HS-27A (cell line): ENCODE results near the gene DCP1B.

Source experiments
- DNase-seq: peaks from one replicate; pipeline ENCODE4 v3.0.0-alpha.2; 2012; ENCODE audit warnings: low read depth, missing footprints

Gene DCP1B

DNA sequence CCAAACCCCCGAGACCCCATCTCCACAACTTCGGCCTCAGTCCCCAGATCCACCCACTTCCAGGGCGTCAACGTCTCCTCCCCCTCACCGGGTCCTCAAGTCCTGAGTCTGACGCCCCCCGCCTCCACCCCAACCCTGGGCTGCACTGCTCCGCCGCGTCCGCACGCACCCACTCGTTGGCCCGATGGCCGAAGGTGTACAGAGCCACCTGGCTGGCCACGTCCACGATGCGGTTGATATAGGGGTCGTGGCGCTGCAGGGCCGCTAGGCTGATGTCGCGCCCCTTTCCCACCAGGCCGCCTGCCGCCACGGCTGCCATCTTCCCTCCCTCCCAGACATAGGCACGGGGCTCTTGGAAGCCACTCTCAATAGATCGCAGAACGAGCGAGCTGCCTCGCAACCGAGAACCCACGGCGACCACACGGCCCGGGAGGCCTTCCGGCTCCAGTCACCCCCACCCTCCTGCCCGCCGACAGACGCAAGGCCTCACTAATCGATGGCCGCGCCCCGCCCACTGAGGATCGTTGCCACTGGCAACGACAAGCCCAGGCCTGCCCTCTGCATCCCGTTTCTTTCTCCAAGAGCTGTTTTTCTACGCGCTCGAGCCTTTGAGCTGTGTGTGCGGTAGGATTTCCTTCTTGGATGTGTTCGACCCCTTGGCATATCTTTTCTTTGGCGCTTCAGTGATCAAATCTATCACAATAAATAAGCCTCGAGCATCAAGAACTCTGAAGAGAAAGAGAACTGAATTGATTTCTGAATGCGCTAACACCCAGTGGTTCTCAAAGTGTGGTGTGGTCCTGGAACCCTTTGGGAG lies at the start of gene DCP1B:
DCP1B (minus strand) TSS at position 345 of the 817 bp plus-strand sequence; CDS start at position 319, 26 bp downstream.
- peak; percentile 96 for DNase-seq

DNA sequence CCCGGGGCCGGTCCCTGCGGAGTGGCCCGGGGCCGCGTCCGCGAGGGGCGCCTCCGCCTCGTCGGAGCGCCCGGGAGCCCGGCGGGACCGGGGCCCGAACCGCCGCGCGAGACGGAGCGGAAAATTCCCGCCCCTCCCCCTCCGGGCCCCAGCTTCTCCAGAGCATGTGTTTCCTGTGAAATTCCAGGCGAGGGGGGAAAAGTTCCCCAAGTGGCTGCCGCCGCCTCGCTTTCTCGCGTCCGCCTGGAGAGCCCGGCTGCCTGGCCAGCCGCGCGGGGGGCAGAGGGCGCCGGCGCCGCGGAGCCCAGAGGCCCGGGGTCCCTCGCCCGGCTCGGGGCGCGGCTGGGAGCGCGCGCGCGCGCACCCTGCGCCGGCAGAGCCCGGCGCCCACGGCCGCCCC lies 49.4 kb upstream of the DCP1B start:
- no peak for DNase-seq

DNA sequence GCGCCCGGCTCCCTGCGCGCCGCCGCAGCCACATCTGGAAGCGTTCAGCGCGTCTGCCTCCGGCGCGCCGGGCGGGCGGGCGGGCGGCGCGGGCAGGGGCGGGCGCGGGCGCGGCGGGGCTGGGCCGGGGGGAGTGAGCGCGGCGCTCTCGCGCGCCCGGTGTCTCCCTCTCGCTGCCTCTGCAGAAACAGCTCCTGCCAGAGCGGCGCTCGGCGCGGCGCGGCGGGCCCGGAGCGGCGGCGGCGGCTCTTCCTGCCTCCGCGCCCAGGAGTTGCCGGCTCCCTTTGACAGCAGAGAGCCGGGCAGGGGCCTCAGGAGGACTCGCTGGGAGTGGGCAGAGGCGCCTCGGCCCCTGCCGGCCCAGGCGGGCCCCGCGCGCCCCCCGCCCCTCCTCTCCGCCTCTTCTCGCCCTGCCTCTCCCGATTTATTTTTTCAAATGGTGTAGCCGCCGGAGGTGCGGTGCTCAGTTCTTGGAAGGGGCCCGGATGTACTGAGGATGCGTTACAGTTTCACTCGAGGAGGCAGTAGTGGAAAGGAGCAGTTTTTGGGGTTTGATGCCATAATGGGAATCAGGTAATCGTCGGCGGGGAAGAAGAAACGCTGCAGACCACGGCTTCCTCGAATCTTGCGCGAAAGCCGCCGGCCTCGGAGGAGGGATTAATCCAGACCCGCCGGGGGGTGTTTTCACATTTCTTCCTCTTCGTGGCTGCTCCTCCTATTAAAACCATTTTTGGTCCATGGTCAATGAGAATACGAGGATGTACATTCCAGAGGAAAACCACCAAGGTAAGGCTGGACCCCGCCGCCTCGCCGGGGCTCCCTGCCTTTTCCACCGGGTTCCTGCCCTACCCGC lies 48.8 kb upstream of the DCP1B start, which contains the start of gene CACNA1C:
CACNA1C (plus strand) TSS at position 162 of the 853 bp plus-strand sequence; CDS start at position 738, 576 bp downstream.
- DNase-seq = no peak

DNA sequence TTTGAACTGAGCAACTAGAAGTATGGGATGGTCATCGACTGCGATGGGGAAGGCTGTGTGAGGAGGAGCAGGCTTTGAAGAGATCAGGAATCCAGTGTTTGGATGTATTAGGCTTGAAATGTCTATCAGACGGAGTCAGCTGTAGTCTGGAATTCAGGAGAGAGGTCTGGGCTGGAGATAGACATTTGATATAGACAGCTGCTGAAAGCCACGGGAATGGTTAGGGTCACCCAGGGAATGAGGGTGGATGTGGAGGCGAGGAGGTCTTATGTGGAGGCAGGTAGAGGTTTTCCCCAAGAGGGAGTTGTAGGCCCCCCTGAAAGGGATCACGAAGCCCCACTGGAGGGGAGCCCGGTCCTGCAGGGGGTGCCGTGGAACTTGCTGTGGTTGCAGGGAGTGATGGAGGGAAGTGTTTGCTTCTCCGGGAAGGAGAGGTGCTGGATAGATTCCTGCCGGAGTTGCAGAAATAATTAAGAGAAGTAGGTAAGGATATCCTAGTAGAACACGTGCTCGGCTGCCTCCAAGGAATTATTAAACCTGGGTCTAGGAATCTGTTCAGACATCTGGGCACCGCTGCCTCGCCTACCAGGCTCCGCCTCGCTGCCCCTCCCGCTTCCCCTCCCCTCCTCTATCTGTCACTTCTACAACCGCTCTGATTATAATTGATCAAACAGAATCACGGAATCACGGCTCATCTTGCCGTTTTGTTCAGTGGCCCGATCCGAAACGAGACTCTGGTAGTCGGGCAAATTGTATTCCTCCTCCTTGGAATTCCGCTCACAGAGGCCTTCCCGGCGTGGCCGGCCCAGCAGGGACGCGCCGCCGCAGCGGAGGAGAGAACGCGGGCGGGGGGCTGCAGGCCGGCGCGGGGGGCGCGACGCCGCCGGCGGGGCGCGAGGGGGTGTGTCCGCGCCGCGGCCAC lies 47.7 kb upstream of the DCP1B start:
- DNase-seq = no peak

DNA sequence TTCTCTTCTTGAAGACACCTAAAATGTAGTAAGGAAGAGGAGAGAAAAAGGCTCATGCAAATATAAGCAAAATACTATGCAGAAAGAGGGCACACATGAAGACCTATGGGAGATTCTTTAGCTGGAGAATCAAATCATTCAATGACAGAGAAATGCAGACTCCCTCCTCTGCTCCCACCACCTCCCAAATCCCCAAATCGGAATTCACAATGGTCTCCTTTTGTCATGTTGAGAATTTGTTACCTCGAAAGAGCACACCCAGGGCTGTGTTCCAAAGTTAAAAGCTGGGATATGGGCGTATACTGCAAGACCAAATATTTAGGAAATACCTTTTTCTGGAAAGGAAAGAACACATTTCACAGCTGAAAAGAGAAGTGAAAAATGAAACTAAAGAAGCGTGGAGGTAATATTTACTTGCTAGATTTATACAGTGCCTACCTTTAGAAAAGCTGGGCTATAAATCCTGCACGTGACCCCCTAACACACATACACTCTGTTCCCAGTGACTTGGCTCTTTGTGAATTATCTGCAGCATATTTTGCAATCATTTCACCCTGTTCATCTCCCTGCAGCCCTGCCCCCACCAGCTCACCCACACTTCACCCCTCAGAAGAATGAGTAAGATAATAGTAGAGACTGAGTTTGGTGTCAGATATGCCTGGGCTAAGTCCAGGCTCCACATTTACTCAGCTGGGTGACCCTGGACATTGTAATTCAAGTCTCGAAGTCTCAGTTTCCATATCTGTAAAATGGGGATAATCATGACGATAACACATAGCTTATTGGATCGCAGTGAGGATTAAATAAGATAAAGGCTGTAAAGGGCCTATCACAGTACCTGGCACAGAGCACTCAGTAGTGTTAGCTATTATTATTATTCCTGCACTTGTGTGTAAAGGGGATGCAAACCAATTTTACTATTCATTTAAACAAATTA lies 45.6 kb upstream of the DCP1B start:
- no peak for DNase-seq

DNA sequence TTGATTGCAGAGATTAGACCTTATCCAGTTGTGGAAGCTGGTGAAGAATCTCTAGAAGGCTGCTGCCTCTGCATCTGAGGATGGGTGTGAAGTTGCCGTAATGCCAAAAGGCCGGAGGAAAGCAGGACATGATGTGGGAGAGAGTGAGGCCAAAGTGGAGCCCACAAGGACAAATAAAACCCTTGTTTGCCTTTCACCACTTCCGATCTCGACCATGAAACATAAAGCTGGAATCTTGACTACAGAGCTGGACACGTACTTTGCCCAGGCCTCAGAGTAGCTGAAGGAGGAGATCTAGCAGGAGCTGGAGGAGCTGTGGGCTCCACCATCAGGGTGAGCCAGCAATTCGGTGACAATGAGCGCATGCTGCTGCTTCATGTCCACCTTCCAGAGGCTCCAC lies 43.5 kb upstream of the DCP1B start:
- no peak for DNase-seq

DNA sequence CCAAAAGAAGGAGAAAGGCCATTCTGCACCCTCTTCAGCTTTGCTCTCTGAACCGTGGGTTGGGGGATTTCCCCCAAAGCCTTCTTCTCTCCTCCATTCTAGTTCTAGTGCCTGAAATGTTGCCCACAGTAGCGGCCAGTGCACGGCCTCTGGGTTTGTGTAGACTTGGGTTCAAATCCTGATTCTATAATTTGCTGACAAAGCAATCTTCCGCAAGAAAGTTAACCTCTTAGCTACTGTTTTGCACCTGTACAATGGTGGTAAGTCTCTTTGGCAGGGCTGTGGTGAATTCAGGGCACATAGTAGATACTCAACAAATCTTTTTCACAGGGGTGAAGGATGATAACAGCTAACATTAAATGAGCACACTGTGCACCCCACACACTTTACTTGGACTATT lies 42.7 kb upstream of the DCP1B start:
- no peak for DNase-seq

DNA sequence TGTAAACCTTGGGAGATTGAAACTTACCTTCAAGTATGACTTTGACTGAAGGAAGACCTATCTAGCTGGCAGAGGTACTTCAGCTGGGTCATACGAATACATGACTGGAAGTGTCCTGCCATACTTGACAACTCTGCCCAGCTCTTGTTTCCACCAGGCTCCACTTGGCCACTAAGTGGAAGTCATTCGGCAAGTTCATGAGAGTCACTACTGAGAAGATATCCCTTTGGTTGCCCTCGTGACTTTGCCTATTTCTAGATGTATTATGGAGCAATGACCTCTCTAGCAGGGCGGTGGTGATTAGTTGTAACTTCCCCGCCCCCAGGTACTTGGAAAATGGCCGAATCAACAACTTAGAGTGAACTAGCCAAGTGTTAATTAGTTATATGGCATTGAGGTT lies 39.9 kb upstream of the DCP1B start:
- DNase-seq = no peak

DNA sequence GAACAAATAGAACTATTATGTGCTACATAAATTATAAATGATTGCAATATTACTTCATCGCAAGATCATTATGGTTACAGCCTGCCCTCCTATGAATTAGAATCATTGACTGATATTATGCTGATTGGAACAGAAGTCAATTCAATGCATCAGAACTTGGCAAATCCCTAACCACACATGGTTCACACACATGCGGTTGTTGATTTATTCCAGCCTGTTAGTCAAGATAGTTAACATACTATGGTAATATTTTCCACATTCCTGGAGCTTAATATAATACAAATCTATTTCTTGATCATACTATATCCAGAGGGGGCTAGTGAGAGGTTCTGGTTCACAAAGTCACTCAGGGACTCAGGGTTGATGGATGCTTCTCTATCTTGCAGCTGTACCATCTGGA lies 38.8 kb upstream of the DCP1B start:
- no peak for DNase-seq

DNA sequence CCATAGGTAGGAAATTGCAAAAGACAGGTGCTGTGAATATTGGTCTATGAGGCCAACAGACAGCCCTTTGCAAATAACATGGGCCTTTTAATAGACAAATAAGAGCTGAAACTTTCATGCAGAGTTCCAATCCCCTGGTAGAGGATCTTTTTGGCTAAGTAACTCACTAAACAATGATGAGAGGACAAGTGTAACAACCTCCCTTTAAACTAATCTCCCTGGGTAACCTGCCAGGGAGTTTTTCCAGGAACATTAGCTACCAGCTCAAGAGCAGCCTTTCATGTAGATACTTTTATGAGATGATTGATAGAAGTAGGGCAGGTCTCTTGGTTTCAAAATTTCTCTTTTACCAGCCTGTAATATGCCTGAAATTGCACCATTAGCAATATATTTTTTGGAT lies 34.8 kb upstream of the DCP1B start:
- no peak for DNase-seq

DNA sequence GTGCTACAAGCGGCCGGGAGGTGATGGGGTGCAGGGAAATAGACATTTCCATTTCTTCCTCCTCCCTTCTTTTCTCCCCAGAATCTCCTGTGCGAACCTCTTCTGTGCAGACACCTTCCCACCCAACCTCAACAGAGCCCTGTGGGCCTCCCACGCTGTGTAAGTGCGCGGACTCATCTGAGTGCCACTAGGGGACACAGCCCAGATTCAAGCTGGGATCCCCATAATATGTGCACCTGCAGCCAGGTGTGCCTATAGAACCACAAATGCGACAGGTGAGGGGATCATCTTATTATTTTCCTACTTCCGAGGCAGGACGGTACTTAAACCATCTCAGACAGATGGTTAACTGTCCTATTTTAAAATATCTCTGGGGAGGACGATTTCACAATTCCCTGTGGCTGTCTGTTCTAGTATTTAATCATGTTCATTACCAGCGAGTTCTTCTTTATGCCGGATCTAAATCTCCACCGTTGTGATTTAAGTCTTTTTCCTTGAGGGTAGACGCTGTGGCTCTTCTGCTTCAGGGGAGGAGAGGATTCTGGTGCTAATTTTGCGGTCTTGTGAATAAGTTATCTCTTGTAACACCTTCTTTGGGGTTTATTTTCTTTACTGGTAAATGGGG lies 31.3 kb upstream of the DCP1B start:
- no peak for DNase-seq

DNA sequence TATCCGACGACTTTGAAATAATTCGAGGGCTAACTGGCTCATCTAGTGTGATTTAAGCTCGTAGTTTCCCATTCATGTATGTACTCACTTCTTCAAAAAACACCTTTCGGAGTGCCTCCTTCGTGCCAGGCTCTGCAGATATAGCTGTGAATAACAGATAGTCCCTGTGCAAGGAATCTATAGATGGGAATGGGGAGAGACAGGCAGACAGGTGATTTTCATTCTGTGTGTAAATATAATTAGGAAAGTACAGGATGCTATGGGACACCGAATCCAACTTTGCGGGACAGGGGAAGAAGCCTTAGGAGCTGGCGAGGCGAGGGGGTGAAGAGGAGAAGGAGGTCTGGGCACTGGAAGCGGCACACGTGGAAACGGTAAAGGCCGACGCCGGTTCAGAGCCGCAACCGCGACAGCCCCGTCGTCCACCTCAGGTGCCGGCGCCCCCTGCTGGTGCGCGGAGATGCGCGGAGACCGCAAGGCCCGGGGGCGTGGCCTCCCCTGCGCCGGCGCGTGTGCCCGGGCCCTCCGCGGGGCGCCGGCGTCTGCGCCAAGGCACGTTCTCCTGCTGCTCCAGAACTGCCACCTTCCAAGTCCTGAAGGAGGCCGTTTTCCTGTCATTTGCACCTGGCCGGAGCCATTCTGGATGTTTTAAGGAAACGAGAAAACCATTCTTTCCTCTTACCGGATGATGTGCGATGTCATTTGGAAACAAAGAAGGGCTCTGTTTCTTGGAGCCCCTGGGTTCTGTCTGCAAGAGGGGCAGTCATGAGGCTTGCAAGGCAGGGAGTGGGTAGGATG lies 30.6 kb upstream of the DCP1B start:
- DNase-seq = peak; percentile 12

DNA sequence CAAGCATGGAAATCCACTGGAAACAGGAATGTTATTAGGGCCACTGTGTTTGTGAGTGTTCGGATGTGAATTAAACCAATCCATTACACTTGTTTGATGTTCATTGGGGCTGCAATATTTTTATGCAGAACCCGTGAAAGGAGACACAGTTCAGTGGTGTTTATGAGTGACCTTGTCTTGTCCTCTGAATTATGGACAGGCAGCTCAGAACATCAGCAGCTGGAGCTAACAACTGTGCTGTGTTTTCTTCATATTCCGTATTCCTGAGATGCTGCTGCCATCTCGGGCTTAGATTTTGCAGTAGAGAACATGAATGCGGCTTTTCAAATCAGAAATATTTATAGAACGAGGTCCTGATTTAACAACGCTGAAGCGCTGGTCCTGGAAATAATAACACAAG lies 28.2 kb upstream of the DCP1B start:
- DNase-seq = no peak

DNA sequence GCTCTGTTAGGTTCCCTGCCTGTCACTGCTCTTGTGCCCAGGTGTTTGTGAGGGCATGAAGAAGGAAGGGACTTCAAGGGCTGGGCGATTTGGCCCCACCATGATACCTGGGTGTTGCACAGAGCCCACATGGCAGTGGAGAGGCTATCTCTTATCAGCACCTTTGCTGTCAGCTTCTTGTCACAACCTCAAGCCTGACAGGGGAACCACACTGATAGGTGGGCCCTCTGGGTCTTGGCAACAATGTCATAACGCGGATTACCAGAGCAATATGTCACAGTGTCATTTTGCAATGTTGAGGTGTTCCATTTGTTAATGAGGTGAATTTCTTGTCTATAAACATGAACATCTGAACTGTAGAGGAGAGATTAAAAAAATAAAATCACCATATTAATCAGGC lies 25.6 kb upstream of the DCP1B start:
- no peak for DNase-seq

DNA sequence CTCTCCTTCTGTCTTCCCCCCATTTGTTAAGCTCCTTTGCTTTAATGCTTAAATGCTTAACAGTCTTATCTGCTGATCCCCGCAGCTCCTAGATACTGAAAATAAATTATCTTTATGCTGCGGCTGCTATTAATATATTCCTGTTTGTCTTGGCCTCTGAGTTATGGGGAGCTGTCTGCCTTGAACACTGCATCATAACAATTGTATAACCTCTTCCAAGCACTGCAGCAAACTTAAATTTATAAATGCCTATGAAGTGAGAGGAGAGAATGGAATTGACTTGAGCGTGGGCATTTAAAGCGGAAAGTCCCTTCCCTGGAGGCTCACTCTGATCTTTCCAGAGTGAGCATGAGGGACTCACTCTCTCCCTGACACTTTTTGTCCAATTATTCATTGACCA lies 23.1 kb upstream of the DCP1B start:
- DNase-seq = no peak

DNA sequence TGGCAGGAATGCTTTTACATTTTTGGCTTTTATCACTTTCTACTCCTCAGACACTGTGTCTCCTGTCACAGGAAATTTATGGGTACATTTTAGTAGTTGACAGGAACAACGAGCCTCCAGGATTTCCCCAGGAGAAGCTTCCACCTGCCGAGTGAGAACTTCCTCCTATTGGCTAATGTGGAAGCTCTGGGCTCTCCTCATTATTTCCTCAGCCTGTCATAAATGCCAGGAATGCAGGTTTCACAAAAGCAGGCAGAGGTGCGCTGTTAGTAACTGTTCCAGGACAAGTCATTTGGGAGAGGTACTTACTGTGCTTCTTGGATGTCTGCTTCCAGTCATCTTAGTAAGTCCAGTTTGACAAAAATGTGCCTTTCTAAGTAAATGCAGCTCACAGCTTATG lies 19.1 kb upstream of the DCP1B start:
- DNase-seq = no peak

DNA sequence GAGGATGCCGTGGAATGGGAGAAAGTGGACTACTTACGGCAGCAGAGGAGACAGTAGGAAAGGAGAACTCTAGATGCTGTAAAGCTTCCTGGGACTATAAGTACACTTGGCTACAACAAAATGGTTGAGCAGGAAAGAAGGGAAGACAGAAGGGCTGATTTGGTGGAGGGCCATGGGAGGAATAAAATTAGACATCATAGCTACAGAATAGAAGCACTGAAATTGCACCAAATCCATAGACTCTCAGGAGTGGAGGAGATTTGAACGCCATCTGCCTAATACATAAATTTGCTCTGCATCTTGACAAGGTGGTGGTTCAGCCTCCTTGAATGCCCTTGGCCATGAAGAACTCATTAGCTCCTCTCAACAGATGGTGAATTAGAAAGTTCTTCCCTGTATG lies 16.3 kb upstream of the DCP1B start:
- DNase-seq = no peak

DNA sequence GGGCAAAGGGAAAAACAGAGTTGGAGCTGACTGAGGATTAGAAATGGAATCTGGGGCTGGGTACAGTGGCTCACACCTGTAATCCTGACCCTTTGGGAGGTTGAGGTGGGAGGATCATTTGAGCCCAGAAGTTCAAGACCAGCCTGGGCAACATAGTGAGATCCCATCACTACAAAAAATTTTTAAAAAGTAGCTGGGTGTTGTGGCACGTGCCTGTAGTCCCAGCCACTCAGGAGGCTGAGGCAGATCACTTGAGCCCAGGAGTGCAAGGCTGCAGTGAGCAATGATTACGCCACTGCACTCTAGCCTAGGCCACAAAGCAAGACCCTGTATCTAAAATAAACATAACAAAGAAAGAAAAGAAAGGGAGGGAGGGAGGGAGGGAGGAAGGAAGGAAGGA lies 14.9 kb upstream of the DCP1B start:
- DNase-seq = no peak

DNA sequence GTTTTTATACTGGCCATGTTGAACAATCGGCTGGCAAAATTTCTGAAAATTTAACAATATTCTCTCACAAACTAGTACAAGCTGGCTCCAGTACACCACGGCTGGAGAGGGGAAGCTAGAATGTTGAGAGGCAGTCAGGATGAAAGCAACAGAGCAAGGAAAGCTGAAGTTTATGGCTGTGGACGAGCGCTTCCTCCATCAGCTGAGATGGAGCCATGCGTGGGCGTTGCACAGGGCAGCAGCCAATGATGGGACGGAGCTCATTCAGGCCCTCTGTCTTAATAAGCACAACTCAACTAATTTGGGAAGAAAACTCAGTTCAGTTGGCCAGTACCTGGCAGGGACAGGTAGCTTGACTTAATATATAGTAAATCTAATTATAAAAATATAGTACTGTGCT lies 14.1 kb upstream of the DCP1B start:
- no peak for DNase-seq
